HG03469 (cell line): ENCODE measurements around the gene LRP6.
A peak's percentile ranks its signal among the peaks of the same experiment; 100 is the strongest.
"Not testable (repeated sequence)": the region's sequence is repeated elsewhere in the genome, so short reads cannot be mapped to it uniquely, and the experiment has no call there.

ENCODE experiments used
- ATAC-seq: cut with Tn5 transposase; IDR thresholded peaks from one replicate; pipeline ENCODE4 v1.9.1; 2021; ENCODE audit warnings: mild to moderate bottlenecking, moderate library complexity, moderate number of reproducible peaks; ENCODE audit not compliant: unreplicated experiment

Gene LRP6

DNA sequence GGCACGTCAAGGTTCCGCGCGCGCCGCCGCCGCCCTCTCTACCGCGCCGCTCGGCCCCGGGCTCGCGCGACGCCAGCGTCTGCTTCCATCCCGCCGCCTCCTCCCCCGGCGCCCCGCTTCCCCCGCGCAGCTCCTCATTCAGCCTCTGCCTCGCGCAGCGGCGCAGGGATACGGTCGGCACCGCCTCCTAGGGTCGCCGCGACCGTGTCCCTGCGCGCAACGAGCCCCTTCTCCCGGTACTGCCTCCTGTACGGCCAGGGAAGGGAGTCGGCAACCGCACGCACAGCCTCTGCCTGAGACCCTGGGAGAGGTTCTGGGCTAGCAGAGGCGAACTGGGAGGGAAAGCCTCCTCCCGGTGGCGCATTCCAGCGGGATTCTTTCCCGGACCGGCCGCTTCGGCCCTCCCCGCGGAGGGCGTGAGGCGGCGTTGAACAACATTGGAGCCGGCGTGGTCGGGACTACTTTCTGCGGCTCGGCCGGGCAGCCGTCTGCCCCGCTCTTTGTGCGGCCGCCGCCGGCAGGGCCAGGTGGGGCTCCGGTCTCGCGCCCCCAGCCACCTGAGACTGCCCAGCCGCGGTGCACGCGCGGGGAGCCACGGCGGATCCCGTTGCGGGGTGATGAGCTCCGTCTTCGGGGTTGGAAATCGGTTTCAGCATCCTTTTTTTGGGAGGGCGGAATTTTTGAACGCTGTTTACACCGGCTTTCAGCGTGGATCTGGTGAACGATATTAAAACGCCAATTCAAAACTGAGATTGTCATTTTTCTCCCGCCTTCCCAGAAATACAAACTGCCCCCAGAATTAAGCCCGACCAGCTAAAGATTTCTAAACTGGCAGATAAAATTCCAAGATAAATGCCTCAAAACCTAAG lies at the start of gene LRP6:
Gene LRP6 (minus strand): TSS at position 172 of the 869 bp plus-strand sequence. CDS start 309 bp downstream, outside the sequence.
- peak; percentile 81 for ATAC-seq

DNA sequence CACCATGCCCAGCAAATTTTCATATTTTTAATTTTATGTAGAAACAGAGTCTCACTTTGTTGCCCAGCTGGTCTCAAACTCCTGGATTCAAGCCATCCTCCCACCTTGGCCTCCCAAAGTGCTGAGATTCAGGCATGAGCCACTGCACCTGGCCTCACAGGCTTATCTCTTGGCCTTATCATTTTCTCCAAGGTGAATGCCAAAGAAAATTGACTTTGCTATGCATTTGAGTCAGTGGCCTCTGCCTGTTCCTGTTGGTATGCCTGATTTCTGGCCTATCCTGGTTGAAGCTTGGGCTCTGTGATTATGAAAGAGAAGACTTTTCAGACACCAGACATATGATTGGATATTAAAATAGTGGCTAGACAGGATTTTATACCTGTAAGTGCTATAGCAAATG lies 49.0 kb upstream of the LRP6 start:
- ATAC-seq = no peak

DNA sequence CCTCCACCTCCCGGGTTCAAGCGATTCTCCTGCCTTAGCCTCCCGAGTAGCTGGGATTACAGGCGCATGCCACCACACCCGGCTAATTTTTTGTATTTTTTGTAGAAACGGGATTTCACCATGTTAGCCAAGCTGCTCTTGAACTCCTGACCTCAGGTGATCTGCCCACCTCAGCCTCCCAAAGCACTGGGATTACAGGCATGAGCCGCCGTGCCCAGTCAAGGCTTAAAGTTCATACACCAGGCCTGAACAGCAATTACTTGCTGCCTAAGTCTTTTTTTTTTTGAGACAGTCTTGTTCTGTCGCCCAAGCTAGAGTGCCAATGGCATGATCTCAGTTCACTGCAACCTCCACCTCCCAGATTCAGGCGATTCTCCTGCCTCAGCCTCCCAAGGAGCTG lies 43.9 kb upstream of the LRP6 start:
- ATAC-seq = not testable (repeated sequence)

DNA sequence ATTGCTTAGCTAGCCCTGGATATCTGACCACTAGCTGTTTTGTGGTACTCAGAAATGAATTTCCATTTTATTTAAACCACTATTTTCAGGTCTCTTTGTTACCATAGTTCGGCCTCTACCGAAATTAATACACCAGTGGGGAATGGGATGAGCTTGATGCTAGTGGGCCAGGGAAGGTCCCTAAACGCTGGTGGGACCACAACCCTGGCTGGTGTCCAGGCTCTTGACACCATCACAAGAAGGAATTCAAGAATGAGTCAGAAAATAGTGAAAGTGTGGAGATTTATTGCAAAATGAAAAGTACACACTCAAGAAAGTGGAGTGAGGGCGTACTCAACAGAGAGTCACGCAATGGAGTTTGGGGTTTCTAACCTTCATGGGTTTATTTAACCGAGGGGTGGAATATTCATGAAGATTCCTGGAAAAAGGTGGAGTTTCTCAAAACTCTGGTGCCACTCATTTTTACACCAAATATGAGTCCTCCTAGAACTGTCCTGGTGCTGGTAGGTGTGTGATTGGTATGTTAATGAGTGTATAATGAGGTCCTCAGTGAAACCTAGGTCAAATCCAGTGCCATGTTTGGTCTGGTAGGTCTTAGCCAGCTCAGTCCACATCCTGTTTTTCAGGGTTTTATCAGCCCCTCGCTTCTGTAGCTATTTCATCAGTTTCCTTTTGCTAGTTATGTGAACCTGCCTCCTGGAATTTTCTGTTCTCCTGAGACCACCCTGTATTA lies 38.9 kb upstream of the LRP6 start:
- no peak for ATAC-seq

DNA sequence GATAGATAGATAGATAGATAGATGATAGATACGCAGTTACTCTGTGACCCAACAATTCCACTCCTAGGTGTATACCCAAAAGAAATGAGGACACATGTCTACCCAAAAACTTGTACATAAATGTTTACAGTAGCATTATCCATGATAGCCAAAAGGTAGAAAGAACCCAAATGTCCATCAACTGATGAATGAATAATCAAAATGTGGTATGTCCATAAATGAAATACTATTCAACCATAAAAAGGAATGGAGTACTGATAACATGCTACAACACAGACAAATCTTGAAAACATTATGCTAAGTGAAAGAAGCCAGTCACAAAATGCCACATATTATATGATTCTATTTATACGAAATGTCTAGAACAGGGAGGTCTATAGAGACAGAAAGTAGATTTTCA lies 36.1 kb upstream of the LRP6 start:
- ATAC-seq = no peak

DNA sequence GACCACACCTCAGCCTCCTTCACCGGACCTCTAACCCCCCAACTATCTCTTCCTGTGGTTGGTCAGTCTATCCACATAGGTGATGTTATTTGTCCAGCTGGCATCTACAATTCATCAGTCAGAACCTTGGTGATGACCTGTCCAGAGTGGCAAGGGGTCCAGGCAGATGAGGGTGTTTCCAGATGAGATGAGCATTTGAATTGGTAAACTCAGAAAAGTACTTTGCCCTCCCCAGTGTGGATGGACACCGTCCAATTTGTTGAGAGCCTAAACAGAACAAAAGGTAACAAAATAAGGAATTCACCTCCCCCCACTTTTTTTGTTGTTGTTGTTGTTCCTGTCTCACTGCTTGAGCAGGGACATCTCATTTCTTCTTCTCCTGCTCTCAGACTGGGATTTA lies 34.3 kb upstream of the LRP6 start:
- ATAC-seq = no peak

DNA sequence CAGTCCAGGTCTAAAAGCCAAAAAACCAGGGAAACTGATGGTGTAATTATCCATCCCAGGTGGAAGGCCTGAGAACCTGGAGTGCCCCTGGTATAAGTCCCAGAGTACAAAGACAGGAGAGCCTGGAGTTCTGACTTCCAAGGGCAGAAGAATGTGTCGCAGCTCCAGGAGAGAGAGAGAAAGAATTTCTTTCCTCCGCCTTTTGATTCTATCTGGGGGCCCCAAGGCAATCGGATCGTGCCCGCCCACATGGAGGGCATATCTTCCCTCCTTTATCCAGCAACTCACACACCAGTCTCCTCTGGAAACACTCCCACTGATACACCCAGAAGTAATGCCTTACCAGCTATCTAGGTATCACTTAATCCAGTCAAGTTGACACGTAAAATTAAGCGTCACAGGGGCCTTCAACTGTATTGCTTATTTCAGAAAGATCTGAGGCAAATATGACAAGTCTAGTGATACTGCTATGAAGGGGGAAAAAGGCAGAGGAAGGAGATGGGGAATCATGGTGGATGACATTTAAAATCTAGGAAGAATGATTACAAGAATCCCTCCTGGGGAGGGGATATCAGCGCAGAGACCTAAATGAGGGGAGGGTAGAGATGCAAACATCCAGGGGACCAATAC lies 30.5 kb upstream of the LRP6 start:
- ATAC-seq = no peak

DNA sequence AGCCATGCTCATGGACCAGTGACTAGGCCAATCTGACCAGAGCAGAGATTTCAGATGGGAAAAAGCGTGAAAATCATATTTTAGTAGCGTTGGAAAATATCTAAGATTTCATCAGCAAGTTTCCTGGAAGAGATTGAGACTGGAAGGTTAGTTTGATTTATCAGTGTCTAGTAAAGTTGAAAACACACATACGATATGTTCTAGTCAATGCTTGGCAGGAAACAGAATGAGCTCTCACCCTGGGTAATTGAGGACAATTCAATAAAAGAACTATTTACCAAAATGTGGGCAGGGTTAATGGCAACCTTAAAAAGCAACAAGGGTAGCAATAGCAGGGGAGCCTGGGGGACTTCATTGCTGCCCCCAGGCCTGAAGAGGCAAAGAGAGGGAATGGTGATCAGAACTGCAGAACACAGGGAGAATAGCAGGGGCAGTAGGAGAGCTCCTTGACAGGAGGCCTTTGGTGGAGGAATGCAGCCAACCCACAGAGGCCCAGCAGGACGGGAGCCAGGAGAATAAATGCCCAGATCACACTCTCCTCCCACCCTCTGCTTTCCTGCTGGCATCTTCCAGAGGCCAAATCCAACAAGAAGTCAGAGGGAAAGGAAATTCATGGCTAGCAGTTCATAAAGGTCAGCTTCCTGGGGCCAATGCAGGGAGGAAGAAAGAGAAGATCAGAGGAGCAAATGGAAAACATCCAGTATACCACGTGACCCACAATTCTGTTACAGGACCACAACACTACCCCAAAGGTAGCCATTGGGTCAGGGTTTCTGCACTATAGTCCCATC lies 27.6 kb upstream of the LRP6 start:
- no peak for ATAC-seq

DNA sequence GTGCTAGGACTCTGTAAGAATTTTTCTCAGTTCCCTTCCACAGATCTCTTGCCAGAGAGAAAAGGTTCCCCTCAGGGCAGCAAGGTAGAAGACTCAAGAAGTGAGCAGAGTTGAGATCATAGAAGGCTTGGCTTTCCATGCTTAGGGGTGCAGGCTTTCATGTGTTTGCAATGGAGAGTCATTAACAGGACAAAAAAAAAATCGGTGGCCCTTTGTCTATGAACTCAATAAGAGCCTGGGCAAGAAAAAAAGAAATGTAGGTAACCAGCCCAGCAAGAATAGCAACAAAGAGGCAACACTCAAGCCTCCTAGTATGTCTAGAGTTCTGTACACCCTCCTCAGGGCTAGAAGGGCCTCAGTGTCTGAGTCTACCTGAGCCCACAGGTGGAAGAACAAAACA lies 23.4 kb upstream of the LRP6 start:
- ATAC-seq = no peak

DNA sequence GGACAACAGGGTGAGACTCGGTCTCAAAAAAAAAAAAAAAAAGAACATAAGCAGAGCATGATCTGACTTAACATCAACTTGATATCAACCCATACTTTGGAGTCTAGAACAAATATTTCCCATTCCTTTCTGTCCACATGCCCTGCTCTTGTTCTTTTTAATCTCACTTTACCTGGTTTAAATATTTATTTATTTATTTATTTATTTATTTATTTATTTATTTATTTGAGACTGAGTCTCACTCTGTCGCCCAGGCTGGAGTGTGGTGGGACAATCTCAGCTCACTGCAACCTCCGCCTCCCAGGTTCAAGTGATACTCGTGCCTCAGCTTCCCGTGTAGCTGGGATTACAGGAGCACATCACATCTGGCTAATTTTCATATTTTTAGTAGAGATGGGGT lies 19.6 kb upstream of the LRP6 start:
- ATAC-seq = no peak

DNA sequence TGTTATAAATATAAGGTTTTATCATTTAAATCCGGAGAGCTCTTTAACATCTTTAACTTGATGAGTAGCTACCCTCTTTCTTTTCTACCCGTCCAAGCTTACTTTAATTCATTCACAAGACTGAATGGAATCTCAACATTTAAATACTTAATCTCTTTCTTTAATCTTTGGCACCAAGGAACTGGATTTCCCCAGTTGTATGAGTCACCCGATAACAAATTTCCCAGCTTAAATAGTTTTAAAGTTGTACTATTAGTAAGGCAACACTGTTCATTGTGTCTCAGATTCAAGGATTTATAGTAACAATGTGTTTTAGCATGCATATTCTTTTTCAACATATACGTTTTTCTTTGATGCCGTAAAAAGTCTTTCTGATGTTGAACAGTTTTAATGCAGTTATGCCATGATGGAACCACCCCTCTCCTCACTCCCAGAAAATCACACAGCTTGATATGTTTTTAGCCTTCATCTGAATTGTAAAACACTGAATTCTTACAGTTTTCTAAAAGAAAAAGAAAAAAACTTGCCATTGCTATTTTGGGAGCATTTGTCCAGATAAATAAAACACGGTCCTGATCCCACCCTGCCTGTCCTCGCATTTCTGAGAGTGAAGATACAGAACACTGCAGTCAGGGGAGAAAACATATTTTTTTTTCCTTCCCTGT lies 16.0 kb upstream of the LRP6 start:
- ATAC-seq = no peak

DNA sequence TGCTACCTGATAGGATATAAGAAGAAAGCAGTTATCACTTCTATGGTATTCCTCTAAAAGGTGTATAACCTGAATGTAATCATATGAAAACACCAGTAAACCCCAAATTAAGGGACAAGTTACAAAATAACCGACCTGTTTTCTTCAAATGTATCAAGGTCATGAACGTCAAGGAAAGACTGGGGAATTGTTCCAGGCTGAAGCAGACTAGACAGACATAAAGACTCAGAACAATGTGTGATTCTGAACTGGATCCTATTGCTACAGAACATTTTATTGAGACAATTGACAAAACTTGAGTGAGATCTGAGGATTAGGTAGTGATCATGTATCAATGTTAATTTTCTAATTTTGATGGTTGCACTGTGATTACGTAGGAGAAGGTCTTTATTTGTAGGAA lies 15.4 kb upstream of the LRP6 start:
- ATAC-seq = no peak

DNA sequence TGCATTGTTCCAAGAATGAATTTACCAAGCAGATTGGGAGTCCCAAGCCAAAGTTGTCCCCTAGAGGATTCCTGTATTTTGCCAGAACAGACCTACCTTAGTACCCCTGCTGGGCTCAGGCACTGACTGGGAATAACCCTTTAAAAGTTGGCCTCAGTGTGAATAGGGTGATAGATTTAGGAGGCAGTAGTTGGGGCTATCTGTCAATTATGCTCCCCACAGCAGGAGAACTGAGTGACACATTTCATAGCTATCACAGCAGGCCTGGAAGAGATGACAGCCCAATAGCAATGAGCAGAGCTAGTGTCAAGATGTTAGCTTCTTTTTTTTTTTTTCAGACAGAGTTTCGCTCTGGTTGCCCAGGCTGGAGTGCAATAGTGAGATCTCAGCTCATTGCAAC lies 14.3 kb upstream of the LRP6 start:
- no peak for ATAC-seq

DNA sequence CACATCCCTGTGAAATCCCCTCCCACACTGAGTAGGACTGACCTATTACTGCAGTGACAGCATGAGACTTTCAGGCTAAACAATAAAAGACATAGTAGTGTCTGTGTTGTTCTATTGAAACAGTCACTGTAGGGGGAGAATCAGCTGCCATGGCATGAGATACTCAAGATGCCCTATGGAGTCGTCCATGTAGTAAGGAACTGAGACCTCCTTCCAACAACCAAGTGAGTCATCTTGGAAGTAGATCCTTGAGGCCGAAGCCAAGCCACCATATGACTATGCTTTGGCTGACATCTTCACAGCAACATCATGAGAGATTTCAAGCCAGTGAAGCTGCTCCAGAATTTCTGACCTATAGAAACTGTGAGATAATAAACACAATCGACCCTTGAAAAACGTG lies 12.1 kb upstream of the LRP6 start:
- no peak for ATAC-seq

DNA sequence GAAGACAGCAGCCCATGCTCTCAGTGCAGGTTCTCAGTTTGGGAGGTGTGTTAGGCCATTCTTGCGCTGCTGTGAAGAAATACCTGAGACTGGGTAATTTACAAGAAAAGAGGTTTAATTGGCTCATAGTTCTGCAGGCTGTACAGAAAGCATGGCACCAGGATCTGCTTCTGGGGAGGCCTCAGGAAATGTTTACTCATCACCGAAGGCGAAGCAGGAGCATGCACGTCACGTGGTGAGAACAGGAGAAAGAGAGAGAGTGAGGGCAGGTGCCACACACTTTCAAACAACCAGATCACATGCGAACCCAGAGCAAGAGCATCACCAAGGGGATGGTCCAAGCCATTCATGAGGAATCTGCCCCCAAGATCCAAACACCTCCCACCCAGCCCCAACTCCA lies 9.0 kb upstream of the LRP6 start:
- no peak for ATAC-seq

DNA sequence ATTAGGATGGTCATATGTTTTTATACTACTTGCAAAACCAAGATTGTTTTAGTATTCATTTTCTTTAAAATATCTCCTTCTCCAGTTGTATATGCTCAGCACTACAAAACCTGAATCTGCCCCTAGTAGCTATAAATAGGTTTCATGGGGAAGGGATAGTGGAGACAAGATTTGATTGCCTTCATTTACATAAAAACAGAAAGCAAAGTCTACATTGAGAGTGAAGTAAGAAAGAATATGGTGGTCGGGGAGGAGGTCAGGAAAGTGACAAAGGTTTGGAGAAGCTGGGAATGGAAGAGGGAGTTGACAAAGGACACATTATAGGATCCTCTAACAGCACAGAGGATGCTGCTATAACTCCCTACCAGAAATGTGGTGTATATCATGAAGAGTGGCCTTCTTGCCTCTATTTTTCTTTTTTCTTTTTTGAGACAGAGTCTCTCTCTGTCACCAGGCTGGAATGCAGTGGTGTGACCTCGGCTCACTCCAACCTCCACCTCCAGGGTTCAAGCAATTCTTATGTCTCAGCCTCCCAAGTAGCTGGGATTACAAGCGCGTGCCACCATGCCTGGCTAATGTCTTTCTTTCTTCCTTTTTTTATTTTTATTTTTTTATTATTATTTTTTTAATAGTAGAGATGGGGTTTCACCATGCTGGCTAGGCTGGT lies 6.6 kb upstream of the LRP6 start:
- ATAC-seq = no peak

DNA sequence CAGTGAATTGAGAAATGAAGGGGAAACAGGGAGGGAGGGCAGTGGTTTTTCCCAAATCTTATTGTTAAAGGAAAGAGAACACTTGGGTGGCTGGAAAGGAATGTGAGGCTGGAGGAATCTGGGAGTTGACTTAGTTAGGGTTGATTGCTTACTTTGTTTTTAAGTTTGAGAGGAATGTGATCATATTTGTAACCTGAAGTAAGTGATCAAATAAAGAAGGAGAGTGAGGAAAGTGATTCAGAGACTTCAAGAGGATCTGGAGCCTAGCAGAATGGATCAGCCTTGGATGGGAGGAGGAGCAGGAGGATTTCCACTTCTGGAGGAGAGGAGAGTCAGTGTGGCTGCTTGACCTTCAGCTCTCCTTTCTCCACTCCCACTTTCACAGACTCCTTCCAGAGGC lies 6.0 kb upstream of the LRP6 start:
- no peak for ATAC-seq

DNA sequence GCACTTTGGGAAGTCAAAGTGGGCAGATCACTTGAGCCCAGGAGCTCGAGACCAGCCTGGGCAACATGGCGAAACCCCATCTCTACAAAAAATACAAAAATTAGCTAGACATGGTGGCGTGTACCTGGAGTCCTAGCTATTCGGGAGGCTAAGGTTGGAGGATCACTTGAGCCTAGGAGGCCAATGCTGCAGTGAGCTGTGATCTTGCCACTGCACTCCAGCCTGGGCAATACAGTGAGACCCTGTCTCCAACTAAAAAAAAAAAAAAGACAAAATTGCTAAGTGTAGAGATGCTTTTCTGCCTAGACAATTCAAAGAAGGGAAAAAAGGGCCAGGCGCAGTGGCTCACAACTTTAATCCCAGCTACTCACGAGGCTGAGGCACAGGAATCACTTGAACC lies 3.4 kb upstream of the LRP6 start:
- ATAC-seq = no peak

DNA sequence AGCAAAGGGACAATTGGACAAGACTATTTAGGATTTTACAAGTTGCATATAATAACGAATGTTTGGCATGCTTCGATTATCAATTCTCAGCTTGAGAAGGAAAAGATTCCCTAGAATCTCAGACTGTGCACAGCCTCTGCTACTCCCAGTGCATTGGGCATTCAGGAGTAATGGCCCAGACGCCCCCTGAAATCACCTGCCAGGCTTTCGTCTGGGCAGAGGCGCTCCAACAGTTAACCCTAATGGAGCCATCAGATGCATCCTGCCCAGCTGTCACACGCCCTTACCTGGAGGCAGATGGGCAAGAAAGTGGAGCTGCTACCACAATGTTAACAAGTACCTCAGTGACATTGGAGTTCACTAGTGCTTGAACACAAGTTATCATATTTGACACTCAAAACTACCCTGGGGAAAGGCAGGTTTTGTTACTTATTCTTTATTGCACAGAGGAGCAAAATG lies 927 bp upstream of the LRP6 start:
- ATAC-seq = no peak

DNA sequence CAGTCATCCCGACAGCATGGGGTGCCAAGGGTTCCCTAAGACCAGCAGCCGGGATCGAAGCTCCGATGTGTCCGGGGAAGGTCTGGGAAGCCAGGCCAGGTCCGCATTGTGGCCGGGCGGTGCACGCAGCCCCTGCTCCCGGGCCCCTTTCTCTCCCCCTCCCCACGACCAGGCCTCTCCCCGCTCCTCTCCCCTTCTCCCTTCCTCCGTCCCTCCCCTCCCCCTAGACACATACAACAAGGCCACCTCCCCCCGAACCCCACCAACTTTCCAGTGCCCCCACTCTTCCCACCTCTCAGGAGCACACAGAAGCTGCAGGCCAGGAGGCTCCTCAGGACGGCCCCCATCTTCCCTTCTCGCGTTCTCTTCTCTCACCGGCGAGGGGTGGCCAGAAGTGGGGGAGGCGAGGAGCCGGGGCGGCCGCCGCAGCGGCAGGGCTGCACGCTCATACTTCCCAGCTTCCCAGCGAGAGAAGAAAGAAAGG lies 413 bp downstream of the LRP6 start:
- no peak for ATAC-seq
